HFF-Myc (cell line): ENCODE data around the gene RASL11B.

Experiments used
- DNase-seq: peaks from one replicate; pipeline ENCODE4 v3.0.0-alpha.2; 2011; ENCODE audit warnings: low read depth; ENCODE audit errors: extremely low read depth
- H3K4me3 ChIP-seq: replicated peaks from 2 replicates; pipeline ENCODE4 v1.5.1; 2011; ENCODE audit warnings: low read depth, mild to moderate bottlenecking, control low read depth, low read length
- TF ChIP-seq, protein P1 (sequence below): IDR thresholded peaks from 2 replicates; pipeline ENCODE4 v1.5.1; 2012; ENCODE audit warnings: mild to moderate bottlenecking, low read depth, low read length, control low read depth; ENCODE audit errors: missing control alignments

RASL11B gene

GRCh38 chr4:52837716-52838558, 24.2 kb upstream of the RASL11B start:
- TF ChIP-seq, protein P1, sequence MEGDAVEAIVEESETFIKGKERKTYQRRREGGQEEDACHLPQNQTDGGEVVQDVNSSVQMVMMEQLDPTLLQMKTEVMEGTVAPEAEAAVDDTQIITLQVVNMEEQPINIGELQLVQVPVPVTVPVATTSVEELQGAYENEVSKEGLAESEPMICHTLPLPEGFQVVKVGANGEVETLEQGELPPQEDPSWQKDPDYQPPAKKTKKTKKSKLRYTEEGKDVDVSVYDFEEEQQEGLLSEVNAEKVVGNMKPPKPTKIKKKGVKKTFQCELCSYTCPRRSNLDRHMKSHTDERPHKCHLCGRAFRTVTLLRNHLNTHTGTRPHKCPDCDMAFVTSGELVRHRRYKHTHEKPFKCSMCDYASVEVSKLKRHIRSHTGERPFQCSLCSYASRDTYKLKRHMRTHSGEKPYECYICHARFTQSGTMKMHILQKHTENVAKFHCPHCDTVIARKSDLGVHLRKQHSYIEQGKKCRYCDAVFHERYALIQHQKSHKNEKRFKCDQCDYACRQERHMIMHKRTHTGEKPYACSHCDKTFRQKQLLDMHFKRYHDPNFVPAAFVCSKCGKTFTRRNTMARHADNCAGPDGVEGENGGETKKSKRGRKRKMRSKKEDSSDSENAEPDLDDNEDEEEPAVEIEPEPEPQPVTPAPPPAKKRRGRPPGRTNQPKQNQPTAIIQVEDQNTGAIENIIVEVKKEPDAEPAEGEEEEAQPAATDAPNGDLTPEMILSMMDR = no peak
- no peak overlapping the region for H3K4me3 ChIP-seq
- DNase-seq = no peak

DNA sequence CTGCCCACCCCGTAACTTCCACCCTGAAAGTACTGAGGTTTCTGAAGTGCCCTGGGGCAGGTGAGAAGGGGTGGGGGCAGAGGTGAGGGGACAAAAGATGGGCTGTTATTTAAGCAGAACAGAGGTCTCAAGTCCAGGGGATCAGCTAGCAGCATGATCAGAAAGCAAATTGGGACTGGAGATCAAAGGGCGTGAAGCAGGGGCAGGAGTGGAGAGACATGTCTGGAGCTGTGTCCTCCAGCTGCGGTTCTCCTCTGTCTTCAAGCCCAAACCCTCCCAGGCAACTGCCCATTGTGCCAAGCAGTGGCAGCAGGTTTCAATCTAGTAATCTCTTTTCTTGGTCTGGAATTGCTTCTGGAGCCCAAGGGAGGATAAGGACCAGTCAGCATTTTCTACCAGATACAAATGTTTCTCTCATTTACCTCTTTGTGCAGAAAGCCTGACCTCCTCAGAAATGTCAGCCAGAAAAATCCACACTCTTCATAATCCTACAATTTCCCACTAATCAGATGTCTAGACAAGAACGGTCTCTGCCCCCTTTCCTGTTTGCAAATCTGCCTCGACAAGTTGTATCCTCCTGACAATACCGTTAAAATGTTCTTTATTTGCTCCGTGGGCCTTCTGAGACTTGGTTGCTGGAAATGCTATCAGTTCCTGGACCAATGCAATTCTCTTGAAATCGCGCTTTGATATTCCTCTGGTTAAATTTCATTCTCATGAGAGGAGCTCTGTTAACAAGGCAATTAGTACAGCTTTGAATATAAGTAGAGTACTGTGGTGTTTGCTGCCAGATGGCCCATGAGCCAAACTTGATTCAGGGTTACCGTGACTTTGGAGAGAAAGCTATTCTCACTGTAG, 23.2 kb upstream of the RASL11B start:
- no peak for DNase-seq
- no peak overlapping the region for H3K4me3 ChIP-seq
- TF ChIP-seq, protein P1 = no peak

DNA sequence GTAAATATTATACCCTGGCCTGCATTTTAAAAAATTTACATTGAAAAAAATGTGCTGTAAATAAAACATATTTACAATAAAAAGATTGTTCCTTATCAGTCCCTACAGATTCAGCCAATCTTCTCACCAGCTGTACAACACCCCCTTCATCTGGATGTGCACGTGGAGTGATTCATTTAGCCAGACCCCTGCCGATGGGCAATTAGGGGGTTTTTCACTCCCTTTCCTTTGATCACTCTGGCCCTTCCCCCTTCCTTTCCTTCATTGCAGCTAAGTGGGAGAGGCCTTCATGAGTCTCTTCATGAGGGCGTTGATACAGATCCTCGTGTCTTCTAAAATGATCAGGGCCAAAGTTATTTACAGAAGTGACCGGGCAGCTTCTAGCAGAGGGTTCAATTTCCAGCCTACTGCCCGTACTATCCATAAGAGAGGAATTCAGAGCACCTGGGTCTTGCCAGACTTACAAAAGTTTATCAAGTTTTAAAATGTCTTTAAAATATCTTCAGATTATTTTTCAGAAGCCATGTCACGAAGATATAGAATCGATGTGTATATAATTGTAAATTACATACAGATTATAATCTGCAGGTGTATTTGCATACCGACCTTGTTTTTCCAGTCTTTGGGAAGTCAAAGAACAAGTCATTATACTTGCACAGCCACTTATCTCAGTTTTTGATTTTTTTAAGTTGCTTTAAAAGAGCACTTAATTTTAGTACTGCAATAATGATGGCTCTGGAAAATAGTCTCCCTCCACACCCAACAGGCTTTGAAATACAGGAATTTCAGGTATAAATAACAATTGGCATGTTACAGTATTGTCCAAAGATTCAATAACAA, 21.4 kb upstream of the RASL11B start:
- no peak for DNase-seq
- H3K4me3 ChIP-seq = no peak overlapping the region
- TF ChIP-seq, protein P1 = no peak

DNA sequence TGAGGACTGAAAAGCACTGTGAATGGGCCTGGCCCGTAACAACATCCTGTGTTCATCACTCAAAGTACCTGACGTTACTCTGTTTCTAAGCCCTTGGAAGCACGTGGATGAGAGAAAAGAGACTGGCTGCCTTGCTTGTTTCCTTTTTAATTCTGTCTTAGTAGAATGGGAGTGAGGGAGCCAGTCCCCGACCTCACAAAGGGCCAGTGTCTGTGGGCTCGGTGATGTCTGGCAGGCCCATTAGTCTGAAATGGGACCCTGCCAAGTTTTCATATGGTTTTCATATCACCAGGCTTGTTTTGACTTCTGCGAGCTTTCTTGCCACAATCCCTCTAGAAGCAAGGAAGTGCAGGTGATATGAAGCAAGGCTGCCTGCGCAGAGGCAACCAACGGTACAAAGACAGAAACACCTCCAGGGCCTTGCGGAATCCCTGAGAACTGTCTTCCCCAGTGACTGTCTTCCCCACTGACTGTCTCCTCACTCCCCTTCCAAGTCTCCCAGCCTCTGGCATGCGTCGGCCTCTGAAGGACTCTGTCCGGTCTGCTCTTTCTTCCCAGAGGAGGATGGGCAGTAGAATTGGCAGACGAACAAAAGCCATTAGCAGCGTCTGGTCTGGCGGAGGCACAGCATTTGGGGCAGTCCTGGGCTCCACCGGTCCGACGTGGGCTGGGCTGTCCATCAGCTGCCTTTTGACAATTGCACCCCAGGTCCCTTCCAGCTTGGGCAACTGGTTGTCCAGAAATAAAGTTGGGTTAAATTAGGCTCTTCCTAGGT, 20.2 kb upstream of the RASL11B start:
- DNase-seq = no peak
- H3K4me3 ChIP-seq = no peak overlapping the region
- TF ChIP-seq, protein P1 = no peak

GRCh38 chr4:52842792-52843191, 19.3 kb upstream of the RASL11B start:
- TF ChIP-seq, protein P1 = no peak
- no peak for DNase-seq
- H3K4me3 ChIP-seq = no peak overlapping the region

DNA sequence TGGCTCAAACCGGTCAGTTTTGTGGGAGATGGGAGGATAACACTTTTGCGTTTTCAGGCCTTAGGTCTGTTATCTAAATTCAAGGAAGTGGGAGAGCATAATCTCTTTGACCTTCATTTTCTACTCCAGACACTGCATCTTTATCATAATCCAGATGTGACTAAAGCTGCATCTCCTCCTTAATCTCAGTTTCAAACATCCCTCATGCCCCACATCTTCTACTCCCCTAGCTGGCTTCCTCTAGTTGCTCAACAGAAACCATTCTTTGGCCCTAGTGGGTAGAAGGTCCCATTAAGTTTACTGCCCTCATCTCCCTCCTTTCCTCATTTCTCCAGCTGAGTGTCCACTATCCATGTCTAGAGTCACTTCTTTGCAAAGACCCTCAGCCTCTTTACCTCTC, 18.8 kb upstream of the RASL11B start:
- TF ChIP-seq, protein P1 = no peak
- DNase-seq = no peak
- H3K4me3 ChIP-seq = no peak overlapping the region
